ENCODE measurements around the gene EPHB3.
A peak's percentile ranks its signal among the peaks of the same experiment; 100 is the strongest.

The EPHB3 gene

GRCh38 chr3:184561061-184561912 lies at the start of gene EPHB3:
TSS of gene EPHB3 (plus strand) at chr3:184561785. CDS start at chr3:184562236, 451 bp downstream.
- peak; percentile 99 for DNase-seq

DNA sequence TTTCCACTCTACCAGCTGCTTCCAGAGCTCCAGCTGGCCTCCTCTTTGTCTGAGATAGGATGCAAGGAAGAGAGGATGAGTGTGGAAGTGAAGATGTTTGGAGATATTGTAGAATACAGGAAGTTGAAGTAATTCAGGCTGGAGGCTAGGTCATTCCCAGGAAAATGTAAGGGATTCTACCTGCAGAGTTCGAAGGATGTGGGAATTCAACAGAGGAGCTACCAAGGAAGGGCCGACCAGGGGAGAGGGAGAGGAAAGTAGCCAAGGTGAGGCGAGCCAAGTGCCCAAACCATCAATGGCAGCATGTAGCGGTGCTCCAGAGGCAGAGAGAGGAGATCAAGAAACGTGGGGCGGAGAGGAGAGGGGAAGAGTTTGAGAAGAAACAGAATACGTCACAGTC lies 49.0 kb upstream of the EPHB3 start:
- no peak for DNase-seq

DNA sequence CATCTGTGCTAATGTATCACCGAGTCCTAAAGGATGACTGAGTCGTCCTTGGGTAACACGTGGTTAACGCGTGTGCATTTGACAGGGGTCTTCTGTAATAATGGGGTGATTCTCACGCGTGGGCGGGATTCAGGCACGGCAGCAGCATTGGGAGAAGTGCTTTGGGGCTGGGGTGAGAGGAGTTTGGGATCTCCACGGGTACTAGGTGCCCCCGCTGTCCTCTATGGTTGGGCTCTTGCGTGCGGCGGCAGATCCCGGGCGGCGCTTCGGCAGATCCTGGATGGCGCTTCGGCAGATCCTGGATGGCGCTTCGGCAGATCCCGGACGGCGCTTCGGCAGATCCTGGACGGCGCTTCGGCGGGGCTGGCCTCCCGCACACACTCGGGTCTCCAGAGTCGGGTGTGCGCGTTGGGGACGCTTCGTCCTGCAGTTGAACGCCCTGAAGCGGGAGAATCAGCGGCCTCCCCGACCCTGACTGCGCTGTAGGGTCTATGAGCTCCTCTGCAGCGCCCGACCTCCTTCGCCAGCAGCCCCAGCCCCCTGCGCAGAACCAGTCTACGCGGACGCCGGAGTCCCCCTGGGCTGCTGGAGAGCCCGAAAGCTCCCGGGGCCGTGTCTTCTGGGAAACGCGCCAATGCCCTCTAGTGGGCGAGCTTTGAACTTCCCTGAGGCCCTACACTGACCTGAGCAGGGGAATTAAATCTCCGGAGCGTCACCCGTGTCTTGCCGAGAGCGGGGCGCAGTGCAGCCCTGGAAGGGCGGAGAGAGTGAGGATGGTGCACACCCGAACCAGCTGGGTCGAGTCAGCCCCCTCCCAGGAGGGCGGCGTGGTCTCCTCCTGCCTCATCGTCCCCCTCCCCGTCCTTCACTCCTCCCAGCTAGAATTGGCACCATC lies 48.1 kb upstream of the EPHB3 start:
- peak; percentile 33 for DNase-seq

DNA sequence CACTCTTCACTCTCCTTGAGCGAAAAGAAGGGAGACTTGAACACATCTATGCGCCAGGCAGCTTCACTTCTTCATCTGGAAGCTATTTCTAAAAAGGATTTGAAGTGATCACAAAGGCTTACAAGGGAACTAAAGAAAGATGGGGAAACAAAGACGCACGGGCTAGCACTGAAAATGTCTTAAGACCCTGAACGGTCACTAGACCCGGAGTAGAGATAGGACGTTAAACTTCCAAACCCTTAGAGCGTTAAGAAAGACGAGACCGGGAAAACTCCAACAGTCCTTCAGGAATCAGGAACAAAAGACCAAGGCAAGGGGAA lies 47.5 kb upstream of the EPHB3 start:
- no peak for DNase-seq

GRCh38 chr3:184523825-184524615 lies 37.6 kb upstream of the EPHB3 start:
- peak; percentile 24 for DNase-seq

DNA sequence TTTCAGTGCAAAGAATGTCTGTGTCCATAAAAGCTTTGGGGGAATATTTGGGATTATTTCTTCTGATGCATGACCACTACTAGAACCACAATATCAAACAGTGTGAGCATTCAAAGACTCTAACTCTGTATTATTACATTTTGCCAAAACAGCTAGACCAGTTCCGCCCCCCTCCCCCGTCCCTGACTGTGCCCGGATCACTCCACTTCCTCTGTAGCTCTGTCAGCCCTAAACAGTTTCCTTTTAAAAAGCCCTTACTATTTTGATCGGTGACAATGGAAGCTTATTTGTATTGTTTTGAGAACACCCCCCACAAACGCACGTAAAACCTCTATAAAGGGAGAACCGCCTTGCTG lies 36.6 kb upstream of the EPHB3 start:
- DNase-seq = no peak

DNA sequence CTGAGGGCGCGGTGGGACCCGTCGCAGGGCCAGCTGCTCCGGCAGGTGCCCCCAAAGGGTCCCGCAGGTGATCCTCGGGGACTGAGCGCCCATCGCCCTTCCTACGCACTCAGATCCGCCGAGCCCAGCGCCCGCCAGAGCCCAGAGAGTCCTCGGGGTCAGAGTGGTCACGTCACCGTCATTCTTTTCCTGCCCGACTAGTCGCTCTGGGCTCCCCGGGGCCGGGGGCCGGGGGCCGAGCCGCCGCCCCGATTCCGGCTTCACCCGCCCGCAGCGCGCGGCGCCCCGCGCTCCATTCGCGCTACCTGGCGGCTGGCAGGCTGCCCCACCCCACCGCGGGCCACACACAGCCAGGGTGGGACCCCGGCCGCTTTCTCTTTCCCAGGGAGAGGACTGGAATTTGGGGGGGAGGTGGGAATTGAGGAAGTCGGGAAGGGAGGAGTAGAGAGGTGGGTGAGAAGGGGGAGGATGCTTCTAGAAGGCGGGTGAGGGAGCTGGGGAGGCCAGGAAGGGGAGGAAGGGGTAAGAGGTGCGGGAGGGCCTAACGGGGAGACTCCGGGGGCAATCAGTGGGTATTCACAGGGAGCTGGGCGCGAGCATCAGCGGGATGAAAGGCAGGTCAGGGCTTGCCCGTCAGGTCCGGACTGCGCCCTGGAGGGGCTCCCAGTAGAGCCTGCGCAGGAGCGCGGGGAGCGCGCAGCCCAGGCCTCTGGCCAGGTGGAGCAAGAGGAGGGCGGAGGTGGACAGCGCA lies 36.1 kb upstream of the EPHB3 start:
- DNase-seq = peak; percentile 44

DNA sequence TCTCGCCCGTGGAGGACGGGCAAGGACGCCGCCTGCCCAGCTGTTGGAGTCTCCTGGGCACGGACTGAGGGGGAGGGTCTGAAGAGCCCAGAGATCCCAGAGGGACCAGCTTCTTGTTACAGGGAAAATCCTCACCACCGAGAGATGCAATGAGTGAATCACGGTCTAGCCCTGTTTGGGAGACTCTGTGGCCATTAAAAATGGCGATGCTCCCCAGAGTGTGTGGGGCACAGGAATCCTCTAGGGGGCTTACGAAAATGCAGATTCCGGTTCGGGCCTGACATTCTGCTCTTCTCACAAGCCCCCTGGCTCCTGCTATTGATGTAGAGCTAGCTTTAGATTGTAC lies 35.5 kb upstream of the EPHB3 start:
- no peak for DNase-seq

DNA sequence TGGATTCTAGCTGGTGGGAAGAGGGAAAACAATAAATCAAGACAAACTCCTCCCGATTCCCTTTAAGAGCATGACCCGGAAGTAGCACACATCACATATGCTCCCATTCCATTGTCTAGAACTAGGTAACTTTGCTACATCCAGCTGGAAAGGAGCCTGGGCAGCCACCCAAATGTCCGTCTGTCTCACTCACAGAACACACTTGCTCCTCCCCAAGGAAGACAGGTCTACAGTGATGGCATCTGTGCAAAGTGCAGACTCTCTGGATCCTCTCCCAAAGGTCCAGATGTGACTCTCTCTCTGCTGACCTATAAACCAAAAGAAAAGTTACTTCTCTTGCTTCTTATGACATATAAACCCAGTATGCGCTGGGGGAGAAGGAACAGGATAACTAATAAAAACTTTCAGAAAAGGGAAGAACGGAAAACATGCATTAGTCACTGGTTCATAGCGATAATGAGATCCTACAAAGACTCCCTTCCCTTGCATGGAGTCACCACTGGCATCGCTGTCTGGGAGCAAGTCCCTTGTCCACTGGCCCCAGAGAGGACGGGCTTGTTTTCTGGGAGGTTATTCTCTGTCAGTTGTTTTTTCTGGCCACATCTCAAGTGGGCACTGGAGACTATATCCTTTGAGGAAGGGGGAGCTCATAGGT lies 29.8 kb upstream of the EPHB3 start:
- DNase-seq = no peak

DNA sequence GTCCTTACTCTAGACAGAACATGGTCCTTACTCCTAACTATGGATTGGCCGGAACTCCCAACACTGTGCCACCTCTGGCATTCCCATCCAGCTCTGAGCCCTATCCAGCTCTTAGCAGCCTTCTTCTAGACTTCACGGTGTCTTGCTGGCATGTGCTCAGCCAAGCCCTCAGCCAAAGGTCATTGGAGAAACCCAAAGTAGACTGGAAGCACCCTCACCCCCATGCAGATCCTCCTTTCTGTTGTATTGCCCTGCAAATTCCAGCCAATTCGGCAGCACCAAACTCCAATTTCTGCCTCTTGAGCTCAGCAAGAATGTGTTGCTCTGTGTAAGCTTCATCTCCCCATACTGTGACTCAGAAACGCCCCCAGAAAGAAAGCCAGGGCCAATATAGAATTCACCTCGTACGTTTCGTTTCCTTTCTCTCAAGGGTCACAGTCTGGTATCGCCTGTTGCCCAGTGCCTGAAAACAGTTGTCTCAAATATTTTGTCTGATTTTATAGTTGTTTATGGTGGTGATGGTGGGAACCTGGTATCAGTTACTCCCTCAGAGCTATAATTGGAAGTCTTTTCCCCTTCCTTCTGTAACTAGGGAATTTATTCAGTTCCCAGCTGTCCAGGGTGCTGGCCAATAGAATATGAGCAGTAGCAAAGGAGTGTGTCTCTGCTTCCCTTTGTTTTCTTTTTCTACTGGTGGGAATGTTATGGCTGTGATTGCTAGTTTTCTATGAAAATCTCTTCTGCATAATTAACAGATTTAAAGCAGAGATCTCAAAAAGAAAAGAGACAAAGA lies 28.4 kb upstream of the EPHB3 start:
- DNase-seq = no peak

DNA sequence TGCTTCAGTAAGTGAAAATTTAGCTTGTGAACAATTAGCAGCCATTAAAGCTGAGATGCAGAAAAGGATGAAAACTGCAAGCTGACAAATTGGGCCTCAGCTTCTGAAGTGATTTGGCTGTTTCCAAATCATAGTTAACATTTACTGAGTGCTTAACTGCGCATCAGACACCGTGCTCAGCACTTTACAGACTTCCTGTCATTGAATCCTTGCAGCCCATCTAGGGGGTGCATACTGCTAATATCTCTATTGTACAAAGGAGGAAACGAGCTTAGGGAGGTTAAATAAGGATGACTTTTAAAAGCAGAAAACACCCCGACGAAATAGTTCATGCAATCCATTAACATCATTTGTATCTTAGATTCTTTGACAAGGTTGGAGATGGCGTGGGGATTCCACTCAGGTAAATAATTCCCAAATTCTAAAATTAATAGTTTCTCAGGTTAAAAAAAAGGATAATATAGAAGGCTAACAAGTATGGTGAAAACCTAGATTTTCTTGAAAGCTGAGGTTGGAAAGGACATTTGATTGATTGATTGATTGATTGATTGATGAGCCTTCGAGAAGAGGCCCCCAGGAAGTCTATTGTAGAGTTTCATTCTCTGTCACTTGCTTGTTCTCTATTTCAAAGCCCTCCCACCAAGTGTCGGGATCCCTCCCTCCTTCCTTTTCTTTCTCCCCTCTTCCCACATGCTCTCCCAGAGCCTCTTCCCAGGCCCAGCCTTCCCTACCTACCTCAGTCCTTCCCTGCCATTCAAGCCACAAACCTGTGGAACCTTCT lies 23.5 kb upstream of the EPHB3 start:
- no peak for DNase-seq

GRCh38 chr3:184538666-184539431 lies 22.7 kb upstream of the EPHB3 start:
- DNase-seq = no peak

GRCh38 chr3:184539801-184540435 lies 21.7 kb upstream of the EPHB3 start:
- DNase-seq = no peak

GRCh38 chr3:184540777-184541681 lies 20.6 kb upstream of the EPHB3 start:
- DNase-seq = peak; percentile 78

- DNase-seq = no peak
Measured at GRCh38 chr3:184541886-184542562, 19.6 kb upstream of the EPHB3 start.

DNA sequence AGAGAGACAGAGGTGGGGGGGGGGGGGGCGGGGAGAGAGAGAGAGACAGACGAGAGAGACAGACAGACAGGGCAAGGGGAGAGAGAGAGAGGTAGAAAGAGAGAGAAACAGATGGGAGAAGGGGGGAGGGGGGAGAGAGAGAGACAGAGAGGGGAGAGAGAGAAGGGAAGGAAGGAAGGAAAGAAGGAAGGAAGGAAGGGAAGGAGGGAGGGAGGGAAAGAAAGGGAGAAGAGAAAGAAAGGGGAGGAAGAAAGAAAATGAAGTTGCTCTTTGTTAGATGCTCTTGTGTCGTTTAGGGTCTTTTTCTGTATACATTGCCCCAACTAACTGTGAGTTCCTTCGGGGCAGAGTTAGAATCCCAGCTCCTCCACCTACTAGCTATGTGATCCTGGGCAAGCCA lies 19.0 kb upstream of the EPHB3 start:
- no peak for DNase-seq

DNA sequence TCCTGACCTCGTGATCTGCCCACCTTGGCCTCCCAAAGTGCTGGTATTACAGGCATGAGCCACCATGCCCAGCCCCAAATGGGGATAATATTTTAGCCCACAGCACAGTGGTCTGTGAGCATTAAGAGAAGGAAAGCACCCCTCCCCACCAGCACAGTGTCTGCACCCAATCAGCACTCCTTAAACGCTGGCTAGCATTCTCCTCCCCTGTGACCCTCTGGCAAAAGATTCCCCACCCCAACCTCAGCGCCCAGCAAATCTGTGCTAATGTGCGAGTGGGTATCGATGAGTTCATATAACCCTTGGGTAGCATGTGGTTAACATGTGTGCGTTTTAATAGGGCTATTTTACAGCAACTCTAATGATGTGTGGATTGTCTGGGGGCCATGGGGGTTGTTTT lies 18.3 kb upstream of the EPHB3 start:
- DNase-seq = no peak
